ENCODE data around the gene GOLGA8B.

- TF ChIP-seq CTCF (IDR thresholded peaks at IDR 0.05; ENCODE audit: control extremely low read depth in 1 of 3, insufficient read depth in 1 of 3, low read depth in 1 of 3, low read length in 3 of 3) = no peak
- no peak for TF ChIP-seq EP300 (IDR thresholded peaks at IDR 0.05; ENCODE audit: borderline replicate concordance in 1 of 2, low read depth in 2 of 2, low read length in 2 of 2)
- TF ChIP-seq NANOG (IDR thresholded peaks at IDR 0.05; ENCODE audit: insufficient read depth, low read depth, low read length, poor library complexity, severe bottlenecking) = no peak
- TF ChIP-seq BCL11A (IDR thresholded peaks at IDR 0.05; ENCODE audit: low read depth in 2 of 2, low read length in 2 of 2) = no peak
- TF ChIP-seq MAFK (IDR thresholded peaks at IDR 0.05; ENCODE audit: low read depth, low read length) = no peak
- no peak for TF ChIP-seq POLR2AphosphoS5 (IDR thresholded peaks at IDR 0.05; ENCODE audit: low read depth, low read length)
- no peak for TF ChIP-seq POLR2A (IDR thresholded peaks at IDR 0.05; ENCODE audit: control extremely low read depth in 1 of 2, low read depth in 2 of 2, low read length in 2 of 2)
- TF ChIP-seq CBX5 (IDR thresholded peaks at IDR 0.05; ENCODE audit: low read depth, low read length) = no peak
- no peak for TF ChIP-seq TBP (IDR thresholded peaks at IDR 0.05; ENCODE audit: low read depth, low read length)
- TF ChIP-seq TAF7 (optimal IDR thresholded peaks at IDR 0.05; ENCODE audit: borderline replicate concordance, low read depth, low read length) = no peak
- no peak for TF ChIP-seq PHF8 (conservative IDR thresholded peaks at IDR 0.05; ENCODE audit: low read depth, low read length)
- no peak for TF ChIP-seq ZNF274 (IDR thresholded peaks at IDR 0.05; ENCODE audit: borderline replicate concordance, extremely low read depth, low read length)
- TF ChIP-seq BACH1 (IDR thresholded peaks at IDR 0.05; ENCODE audit: low read length) = no peak
Measured at GRCh38 chr15:34598799-34599585, 15.5 kb upstream of the GOLGA8B start.
